AG04450 (cell line): ENCODE results near the gene MXRA5. TPM values are rescaled to one million over a fixed set of nuclear protein-coding genes. Genes with fewer than 3 reads are reported as not detected.
A peak's percentile ranks its signal among the peaks of the same experiment; 100 is the strongest.
"Not testable (repeated sequence)": the region's sequence is repeated elsewhere in the genome, so short reads cannot be mapped to it uniquely, and the experiment has no call there.

Source experiments
- CTCF ChIA-PET: fragments of 300-600, 350-600 bp; formaldehyde crosslinking; extraction: SDS; loops from one replicate; lab custom pipeline; 2022; ENCODE audit warnings: antibody characterized with exemption, inconsistent platforms; lab: Charles Lee
- POLR2A ChIA-PET: fragments of 350-600 bp; formaldehyde crosslinking; extraction: SDS; loops from one replicate; lab custom pipeline; 2021; ENCODE audit warnings: antibody characterized with exemption, inconsistent platforms; lab: Yijun Ruan, JAX
- DNase-seq: peaks from one replicate; pipeline ENCODE4 v3.0.0-alpha.2; 2011; ENCODE audit warnings: low read depth, low spot score
- H3K27ac ChIP-seq: one replicate; pipeline ENCODE4 v1.5.1; 2012; ENCODE audit warnings: low read depth, low read length, control low read depth
- H3K27me3 ChIP-seq: one replicate; pipeline ENCODE4 v1.6.0; 2012; ENCODE audit warnings: low read length; ENCODE audit not compliant: control insufficient read depth, insufficient read depth
- H3K4me3 ChIP-seq: 2 replicates; pipeline ENCODE4 v1.5.1; 2011; ENCODE audit warnings: mild to moderate bottlenecking, low read depth, low read length, control low read depth
- H3K9me3 ChIP-seq: 2 replicates; pipeline ENCODE4 v1.5.1; 2012; ENCODE audit warnings: low read length; ENCODE audit not compliant: control insufficient read depth, insufficient read depth
- polyA plus RNA-seq: library from polyadenylated mRNA; depleted of rRNA; stranded (reverse); fragments of >200 nt; gene quantifications from 2 replicates; pipeline ENCODE4 v1.2.3, GENCODE V29; 2011
- TF ChIP-seq, protein P1 (sequence below): IDR thresholded peaks from 2 replicates; pipeline ENCODE4 v1.5.1; 2011; ENCODE audit warnings: low read depth, low read length, control low read depth, inconsistent platforms

MXRA5 gene
- polyA plus RNA-seq, 1 experiment: 26.3 TPM

DNA sequence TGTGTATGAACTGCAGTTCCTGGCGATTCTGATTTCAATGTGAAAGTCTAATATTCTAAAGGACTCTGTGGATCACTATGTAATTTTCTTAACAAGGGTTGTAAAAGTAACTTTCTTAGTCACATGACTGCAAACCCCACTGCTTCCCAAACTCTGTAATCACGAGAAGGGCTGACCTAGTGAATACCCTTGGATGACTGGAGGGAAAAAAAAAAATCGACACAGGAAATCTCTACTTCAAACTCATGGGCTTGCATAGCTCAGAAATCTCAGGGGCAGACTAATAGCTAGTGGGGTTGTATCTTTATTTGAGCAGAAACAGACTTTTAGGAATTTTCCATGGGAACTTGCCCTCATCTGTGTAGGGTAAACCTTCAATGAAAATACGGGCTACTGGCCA, 4.8 kb upstream of the MXRA5 start:
- POLR2A ChIA-PET: no interaction called here
- DNase-seq: no peak
- H3K4me3 ChIP-seq: no peak overlapping the region
- TF ChIP-seq, protein P1, sequence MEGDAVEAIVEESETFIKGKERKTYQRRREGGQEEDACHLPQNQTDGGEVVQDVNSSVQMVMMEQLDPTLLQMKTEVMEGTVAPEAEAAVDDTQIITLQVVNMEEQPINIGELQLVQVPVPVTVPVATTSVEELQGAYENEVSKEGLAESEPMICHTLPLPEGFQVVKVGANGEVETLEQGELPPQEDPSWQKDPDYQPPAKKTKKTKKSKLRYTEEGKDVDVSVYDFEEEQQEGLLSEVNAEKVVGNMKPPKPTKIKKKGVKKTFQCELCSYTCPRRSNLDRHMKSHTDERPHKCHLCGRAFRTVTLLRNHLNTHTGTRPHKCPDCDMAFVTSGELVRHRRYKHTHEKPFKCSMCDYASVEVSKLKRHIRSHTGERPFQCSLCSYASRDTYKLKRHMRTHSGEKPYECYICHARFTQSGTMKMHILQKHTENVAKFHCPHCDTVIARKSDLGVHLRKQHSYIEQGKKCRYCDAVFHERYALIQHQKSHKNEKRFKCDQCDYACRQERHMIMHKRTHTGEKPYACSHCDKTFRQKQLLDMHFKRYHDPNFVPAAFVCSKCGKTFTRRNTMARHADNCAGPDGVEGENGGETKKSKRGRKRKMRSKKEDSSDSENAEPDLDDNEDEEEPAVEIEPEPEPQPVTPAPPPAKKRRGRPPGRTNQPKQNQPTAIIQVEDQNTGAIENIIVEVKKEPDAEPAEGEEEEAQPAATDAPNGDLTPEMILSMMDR: no peak
- no peaks in the 10 kb centered on the region for H3K27me3 ChIP-seq
- peaks cover 6% of the 10 kb centered on the region for H3K9me3 ChIP-seq
- CTCF ChIA-PET: no interaction called here
- no peak overlapping the region for H3K27ac ChIP-seq

DNA sequence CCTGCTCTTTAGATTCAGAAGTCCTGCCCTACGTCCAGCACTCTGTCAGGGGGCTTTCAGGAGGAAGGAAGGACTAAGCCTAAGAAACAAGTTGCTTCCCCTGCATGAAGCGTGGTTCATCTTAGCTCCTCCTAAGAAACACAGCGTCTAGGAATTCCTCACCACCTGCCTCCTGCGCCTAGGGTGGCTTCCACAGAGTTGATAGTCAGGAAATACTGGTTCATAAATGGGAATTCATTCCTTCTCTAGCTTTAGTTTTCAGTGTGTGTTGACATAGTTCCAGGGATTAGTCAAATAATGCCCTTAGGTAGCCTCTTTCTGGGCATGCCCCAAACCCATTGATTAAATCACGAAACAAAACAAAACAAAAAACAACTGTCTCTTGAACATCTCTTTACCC, 1.7 kb upstream of the MXRA5 start:
- TF ChIP-seq, protein P1: no peak
- Histone ChIP-seq H3K9me3 (peaks cover 6% of the 10 kb centered on the region), H3K4me3 (no peak overlapping the region), H3K27me3 (no peaks in the 10 kb centered on the region), H3K27ac (no peak overlapping the region)
- DNase-seq: no peak
- CTCF ChIA-PET: interaction anchor here (1.5 kb wide), 1 partner anchor 201 kb away, joined by 5 read pairs; no protein-coding TSS in a partner anchor
- POLR2A ChIA-PET: no interaction called here

DNA sequence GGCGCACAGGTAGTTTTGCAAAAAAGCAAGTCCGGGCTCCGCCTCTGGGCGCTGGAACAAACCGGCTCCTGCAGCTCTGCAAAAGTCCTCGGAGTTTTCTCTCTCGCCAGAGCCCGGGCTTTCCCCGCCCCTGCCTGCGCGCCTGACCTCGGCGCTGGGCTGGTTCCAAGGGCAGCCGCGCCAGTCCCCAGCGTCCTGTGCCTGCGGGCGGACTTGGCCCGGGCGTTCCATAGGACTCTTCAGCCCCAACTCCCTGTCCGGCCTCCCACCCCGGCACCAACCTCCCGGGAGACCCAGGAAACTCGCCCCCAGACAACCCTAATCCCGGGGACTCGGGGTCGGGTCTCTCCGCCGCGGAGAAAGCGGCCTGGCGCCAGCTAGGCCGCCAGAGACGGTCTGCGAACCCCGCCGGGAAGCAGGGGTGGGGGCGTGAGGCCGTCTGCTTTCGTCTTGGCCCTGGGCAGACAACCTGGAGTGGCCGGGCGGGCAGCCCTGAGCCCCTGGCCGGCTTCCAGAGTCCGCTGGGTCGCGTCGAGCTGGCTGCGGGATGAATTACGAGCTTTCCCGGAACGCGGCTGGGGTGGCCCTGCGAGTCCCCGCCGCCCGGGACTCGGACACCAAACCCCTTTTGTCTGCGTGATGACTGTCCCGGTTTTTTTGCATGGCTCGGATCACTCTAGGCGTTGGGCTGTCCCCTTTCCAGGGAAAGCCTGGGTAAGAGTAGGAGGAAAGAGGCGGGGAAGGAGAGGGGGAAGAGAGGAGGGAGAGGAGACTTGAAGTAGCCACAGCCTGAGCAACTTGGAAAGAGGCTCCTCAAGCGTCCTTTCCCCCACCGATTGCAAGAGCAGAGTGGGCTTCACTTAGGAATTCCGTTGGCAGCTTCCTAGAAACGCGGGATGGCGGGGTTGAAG, 916 bp downstream of the MXRA5 start:
- H3K4me3 ChIP-seq: peak overlapping the region; percentile 58
- no peak for DNase-seq
- H3K9me3 ChIP-seq: peaks cover 6% of the 10 kb centered on the region
- no peaks in the 10 kb centered on the region for H3K27me3 ChIP-seq
- CTCF ChIA-PET: interaction anchor here (2.3 kb wide), 1 partner anchor 227 kb away, joined by 7 read pairs; no protein-coding TSS in a partner anchor
- POLR2A ChIA-PET: no interaction called here
- H3K27ac ChIP-seq: peak overlapping the region; percentile 31
- TF ChIP-seq, protein P1: no peak

DNA sequence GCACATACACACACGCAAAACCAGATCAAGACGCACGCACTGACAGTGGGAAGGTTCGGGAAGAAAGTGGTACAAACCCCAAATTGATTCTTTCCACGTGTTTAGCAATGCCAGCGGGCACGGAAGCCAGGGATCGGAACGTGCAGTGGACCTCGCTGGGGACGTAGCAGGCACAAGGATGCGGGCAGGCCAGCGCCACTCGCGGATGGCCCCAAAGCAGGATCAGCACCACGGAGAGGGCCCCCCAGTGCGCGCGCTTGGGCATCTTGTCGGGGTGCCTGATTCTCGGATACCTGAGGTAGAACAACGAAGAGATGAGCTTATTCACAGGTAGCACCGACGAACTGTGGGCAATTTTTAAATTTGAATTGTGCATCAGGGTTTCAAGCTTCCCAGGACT, 2.9 kb downstream of the MXRA5 start:
- H3K27ac ChIP-seq, H3K9me3 ChIP-seq, H3K4me3 ChIP-seq, DNase-seq, POLR2A ChIA-PET, H3K27me3 ChIP-seq: not testable (repeated sequence)
- CTCF ChIA-PET: interaction anchor here (1.5 kb wide), 1 partner anchor 205 kb away, joined by 4 read pairs; no protein-coding TSS in a partner anchor

DNA sequence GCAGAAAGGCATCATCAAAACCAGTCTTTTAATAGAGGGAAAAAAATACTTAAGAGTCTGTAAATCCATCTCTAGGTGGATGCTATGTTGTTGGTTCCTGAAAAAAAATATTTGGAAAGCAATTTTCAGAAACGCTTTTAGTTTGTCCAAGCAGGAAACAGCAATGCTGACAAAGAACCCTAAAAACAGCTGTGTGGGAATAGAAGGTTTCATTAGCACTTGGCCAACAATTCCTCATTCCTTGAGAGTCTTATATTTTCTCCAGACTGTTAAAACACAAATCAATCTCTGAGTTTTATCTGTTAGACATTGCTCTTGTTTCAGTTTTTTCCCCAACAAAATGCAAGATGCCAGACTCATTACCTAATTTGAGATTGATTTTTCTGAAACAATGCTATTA, 6.4 kb downstream of the MXRA5 start:
- H3K27me3 ChIP-seq: no peaks in the 10 kb centered on the region
- ChIA-PET POLR2A (no interaction called here), CTCF (no interaction called here)

More for the DNA sequence above, 6.4 kb downstream of the MXRA5 start:
- no peak for DNase-seq
- TF ChIP-seq, protein P1: no peak
- Histone ChIP-seq H3K4me3 (no peak overlapping the region), H3K9me3 (no peaks in the 10 kb centered on the region), H3K27ac (no peak overlapping the region)
